GM12874 (cell line): ENCODE data around the gene GLI1.

Experiments
- TF ChIP-seq, protein P1 (sequence below): IDR thresholded peaks from 2 replicates; pipeline ENCODE4 v1.5.1; 2011; ENCODE audit warnings: low read depth, mild to moderate bottlenecking, control low read depth, low read length, moderate library complexity; ENCODE audit not compliant: insufficient read depth

Gene GLI1

GRCh38 chr12:57475271-57476161 lies 15.9 kb downstream of the GLI1 start:
- TF ChIP-seq, protein P1, sequence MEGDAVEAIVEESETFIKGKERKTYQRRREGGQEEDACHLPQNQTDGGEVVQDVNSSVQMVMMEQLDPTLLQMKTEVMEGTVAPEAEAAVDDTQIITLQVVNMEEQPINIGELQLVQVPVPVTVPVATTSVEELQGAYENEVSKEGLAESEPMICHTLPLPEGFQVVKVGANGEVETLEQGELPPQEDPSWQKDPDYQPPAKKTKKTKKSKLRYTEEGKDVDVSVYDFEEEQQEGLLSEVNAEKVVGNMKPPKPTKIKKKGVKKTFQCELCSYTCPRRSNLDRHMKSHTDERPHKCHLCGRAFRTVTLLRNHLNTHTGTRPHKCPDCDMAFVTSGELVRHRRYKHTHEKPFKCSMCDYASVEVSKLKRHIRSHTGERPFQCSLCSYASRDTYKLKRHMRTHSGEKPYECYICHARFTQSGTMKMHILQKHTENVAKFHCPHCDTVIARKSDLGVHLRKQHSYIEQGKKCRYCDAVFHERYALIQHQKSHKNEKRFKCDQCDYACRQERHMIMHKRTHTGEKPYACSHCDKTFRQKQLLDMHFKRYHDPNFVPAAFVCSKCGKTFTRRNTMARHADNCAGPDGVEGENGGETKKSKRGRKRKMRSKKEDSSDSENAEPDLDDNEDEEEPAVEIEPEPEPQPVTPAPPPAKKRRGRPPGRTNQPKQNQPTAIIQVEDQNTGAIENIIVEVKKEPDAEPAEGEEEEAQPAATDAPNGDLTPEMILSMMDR, result no peak

GRCh38 chr12:57476162-57476992 lies 16.8 kb downstream of the GLI1 start:
- TF ChIP-seq, protein P1, result peak; percentile 86

DNA sequence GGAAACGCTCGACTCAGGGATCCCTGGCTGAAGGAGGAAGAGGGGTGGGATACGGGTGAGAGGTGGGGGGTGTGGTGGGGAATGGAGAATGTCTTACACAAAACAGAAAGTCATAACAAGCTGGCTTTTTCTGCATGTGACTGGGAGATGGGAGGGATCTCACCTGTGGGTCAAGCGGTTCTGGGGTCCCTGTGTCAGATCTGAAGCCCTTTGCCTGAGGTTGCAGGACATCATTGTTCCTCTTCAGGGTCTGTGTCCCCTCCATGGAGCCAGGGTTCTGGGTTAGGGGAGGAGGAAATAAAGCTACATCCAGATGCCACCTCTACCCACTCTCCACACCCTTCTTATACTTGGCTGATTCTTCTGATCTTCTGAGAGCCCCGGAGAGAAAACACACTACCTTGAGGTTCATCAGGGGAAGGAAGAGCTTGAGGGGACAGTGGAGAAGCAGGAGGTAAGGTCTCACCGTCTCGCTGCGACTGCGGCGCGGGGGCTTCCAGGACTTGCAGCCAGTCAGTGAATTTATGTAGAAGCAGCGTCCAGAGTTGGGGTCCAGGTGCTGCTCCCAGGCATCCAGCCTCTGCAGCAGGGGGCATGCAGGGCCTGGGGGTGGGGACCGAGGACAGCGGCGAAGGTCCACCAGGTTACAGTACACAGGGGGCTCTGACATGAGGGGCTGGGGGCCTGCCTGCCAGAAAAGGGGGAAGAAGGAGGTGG lies 17.6 kb downstream of the GLI1 start:
- TF ChIP-seq, protein P1, result no peak

DNA sequence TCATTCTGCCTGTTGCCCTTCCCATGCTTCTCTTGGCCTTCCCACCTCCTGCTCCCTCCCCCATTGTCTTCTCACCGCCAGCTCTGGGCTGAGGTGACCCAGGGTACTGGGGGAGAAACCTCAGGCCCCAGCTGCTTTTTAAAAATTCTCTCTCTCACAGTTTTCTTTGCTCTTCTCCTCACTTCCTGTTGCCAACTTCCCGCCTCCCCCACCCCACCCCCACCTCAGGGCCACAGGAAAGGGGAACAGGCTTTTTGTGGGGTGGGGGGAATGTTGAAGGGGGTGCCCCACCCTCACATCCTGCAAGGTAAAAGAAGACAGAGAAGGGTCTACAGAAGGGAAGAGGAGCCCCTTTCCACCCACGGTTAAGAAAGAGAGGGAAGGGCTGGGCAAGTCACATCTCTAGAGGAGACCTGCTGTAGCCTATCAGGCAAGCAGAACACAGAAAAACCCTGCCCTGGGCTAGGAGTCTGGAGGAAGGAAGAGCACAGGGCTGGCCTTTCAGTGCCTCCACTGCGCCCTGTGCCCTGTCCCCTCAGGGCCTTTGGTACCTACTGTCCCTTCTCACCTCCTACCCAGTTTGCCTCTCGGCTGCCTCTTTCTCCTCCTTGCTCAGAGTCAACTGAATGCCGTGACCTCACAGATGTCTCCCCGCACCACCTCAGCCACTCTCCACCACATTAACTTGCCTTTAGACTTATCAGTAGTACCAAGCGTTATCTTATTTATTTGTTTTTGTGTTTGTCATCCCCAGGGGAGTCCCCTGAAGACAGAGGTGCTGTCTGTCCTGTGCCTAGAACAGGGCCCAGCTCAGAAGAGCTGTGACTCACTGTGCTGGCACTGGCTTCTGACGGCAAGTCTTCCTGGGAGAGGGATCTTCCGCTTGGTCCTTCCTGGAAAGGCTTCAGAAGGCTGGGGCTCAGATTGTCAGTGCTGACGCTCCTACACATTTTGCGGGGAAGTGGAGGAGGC lies 18.4 kb downstream of the GLI1 start:
- TF ChIP-seq, protein P1, result no peak

DNA sequence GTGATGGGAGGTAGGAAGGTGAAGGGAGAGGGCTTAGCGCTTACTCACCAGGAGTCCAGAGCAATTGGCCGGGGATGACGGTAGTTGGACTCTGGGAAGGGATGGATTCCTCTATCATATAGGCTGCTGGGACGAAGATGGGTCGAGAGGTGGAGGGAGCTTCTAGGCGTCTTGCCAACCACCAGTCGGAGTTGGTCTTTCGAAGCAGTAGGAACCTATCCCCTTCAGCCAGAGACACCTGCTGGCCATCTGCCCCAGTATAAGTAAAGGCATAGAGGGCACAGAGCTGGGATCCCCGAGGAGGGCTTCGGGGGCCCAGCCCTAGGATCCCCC lies 19.4 kb downstream of the GLI1 start:
- TF ChIP-seq, protein P1, result no peak

GRCh38 chr12:57479376-57480115 lies 20.0 kb downstream of the GLI1 start, which contains the start of gene ARHGAP9:
TSS of gene ARHGAP9 (minus strand) at chr12:57479866. CDS start at chr12:57479406, 460 bp downstream.
- TF ChIP-seq, protein P1, result no peak
